Pulmonary artery endothelial cell (primary cell): ENCODE data around the gene CRABP1. TPM values are rescaled to one million over a fixed set of nuclear protein-coding genes. Genes with fewer than 3 reads are reported as not detected.

Experiments
- DNase-seq: peaks from one replicate; pipeline ENCODE4 v3.0.0-alpha.2; 2011; ENCODE audit warnings: low read depth, low spot score
- total RNA-seq: library from RNA; depleted of rRNA; stranded (reverse); fragments of >200 nt; gene quantifications from 2 replicates; pipeline ENCODE4 v1.2.3, GENCODE V29; 2014

The CRABP1 gene
- total RNA-seq: not detected in 2 replicates

- DNase-seq: no peak
Measured at GRCh38 chr15:78340231-78341056, at the start of gene CRABP1. Gene CRABP1 (plus strand): TSS chr15:78340353. CDS start chr15:78340429, 76 bp downstream.

GRCh38 chr15:78291052-78291451, 49.1 kb upstream of the CRABP1 start:
- no peak for DNase-seq

GRCh38 chr15:78291698-78292097, 48.5 kb upstream of the CRABP1 start:
- no peak for DNase-seq

GRCh38 chr15:78292219-78292618, 47.9 kb upstream of the CRABP1 start:
- no peak for DNase-seq

GRCh38 chr15:78299101-78299930, 40.8 kb upstream of the CRABP1 start, which contains the start of gene SKIC8:
Gene SKIC8 (minus strand): TSS chr15:78299609. CDS start chr15:78295686, 3,923 bp downstream.
- peak; percentile 57 for DNase-seq

- DNase-seq: no peak
Measured at GRCh38 chr15:78301326-78301725, 38.8 kb upstream of the CRABP1 start.

GRCh38 chr15:78301828-78302227, 38.3 kb upstream of the CRABP1 start:
- DNase-seq: no peak

- DNase-seq: no peak
Measured at GRCh38 chr15:78302579-78303312, 37.4 kb upstream of the CRABP1 start.

- no peak for DNase-seq
Measured at GRCh38 chr15:78304216-78305066, 35.7 kb upstream of the CRABP1 start.

GRCh38 chr15:78306176-78306774, 33.9 kb upstream of the CRABP1 start:
- no peak for DNase-seq

- no peak for DNase-seq
Measured at GRCh38 chr15:78307976-78308375, 32.2 kb upstream of the CRABP1 start.

GRCh38 chr15:78308422-78309032, 31.6 kb upstream of the CRABP1 start:
- peak; percentile 19 for DNase-seq

- DNase-seq: no peak
Measured at GRCh38 chr15:78311292-78311691, 28.9 kb upstream of the CRABP1 start.

- no peak for DNase-seq
Measured at GRCh38 chr15:78312536-78312935, 27.6 kb upstream of the CRABP1 start.

- DNase-seq: no peak
Measured at GRCh38 chr15:78312957-78313356, 27.2 kb upstream of the CRABP1 start.

GRCh38 chr15:78313383-78313782, 26.8 kb upstream of the CRABP1 start:
- DNase-seq: no peak

GRCh38 chr15:78314181-78314581, 26.0 kb upstream of the CRABP1 start:
- no peak for DNase-seq

GRCh38 chr15:78315686-78316282, 24.4 kb upstream of the CRABP1 start:
- no peak for DNase-seq

- no peak for DNase-seq
Measured at GRCh38 chr15:78316283-78317083, 23.7 kb upstream of the CRABP1 start.
